HepG2 (cell line): ENCODE results near the gene KRTDAP. TPM values are rescaled to one million over a fixed set of nuclear protein-coding genes. Genes with fewer than 3 reads are reported as not detected.

ENCODE experiments used
- FOXO1 ChIP-seq: sonication (generic); formaldehyde crosslinking; IDR thresholded peaks from 2 replicates; pipeline ENCODE4 v1.4.0; 2020; ENCODE audit warnings: missing genetic modification reagents
- IKZF4 ChIP-seq: sonication (generic); formaldehyde crosslinking; IDR thresholded peaks from 2 replicates; pipeline ENCODE4 v1.5.1; 2020; ENCODE audit warnings: borderline replicate concordance, mild to moderate bottlenecking, low read depth, missing genetic modification reagents; ENCODE audit errors: not compliant biosample characterization
- JUNB ChIP-seq: sonication (generic); formaldehyde crosslinking; IDR thresholded peaks from 2 replicates; pipeline ENCODE4 v1.8.0; 2022; ENCODE audit warnings: missing genetic modification reagents, mild to moderate bottlenecking, borderline replicate concordance
- MIER2 ChIP-seq: IDR thresholded peaks from 2 replicates; pipeline ENCODE4 v1.6.1; 2016; ENCODE audit warnings: missing biosample characterization, missing genetic modification reagents
- POLR2AphosphoS5 ChIP-seq: IDR thresholded peaks from 2 replicates; pipeline ENCODE4 v1.6.1; 2012; ENCODE audit warnings: low read depth, low read length
- PTBP1 ChIP-seq: fragments of 200-400 bp; formaldehyde crosslinking; IDR thresholded peaks from 2 replicates; pipeline ENCODE4 v1.6.1; 2018; ENCODE audit warnings: low read length, low read depth; ENCODE audit not compliant: poor library complexity, severe bottlenecking
- ZBTB2 ChIP-seq: sonication (generic); formaldehyde crosslinking; IDR thresholded peaks from 2 replicates; pipeline ENCODE4 v1.8.0; 2022; ENCODE audit warnings: low read depth, missing genetic modification reagents
- ZMYM2 ChIP-seq: sonication (generic); formaldehyde crosslinking; IDR thresholded peaks from 2 replicates; pipeline ENCODE4 v1.8.0; 2022; ENCODE audit warnings: mild to moderate bottlenecking, missing genetic modification reagents
- ZNF530 ChIP-seq: sonication (generic); formaldehyde crosslinking; IDR thresholded peaks from 2 replicates; pipeline ENCODE4 v1.5.0; 2020; ENCODE audit warnings: low read depth, mild to moderate bottlenecking, missing genetic modification reagents
- ZNF883 ChIP-seq: sonication (generic); formaldehyde crosslinking; IDR thresholded peaks from 2 replicates; pipeline ENCODE4 v1.5.1; 2020; ENCODE audit warnings: mild to moderate bottlenecking, missing genetic modification reagents; ENCODE audit errors: not compliant biosample characterization
- ZSCAN21 ChIP-seq: sonication (generic); formaldehyde crosslinking; IDR thresholded peaks from 2 replicates; pipeline ENCODE4 v1.8.0; 2022; ENCODE audit warnings: mild to moderate bottlenecking, missing genetic modification reagents, moderate library complexity, borderline replicate concordance
- ZZZ3 ChIP-seq: sonication (generic); formaldehyde crosslinking; IDR thresholded peaks from 2 replicates; pipeline ENCODE4 v1.4.0; 2020; ENCODE audit warnings: missing genetic modification reagents, mild to moderate bottlenecking, borderline replicate concordance
- polyA plus RNA-seq, 8 experiments: library from polyadenylated mRNA; depleted of rRNA in 3 of 8; stranded (reverse) in 7 of 8; unstranded in 1 of 8; fragments of >200 nt; fragmentation: Illumina TruSeq in 4 of 8; extraction: Trizol in 4 of 8; gene quantifications; 2 replicates each; pipeline versions ENCODE4 v1.2.1 to v1.2.3, GENCODE V29; 2011 to 2016; ENCODE audit warnings: low read depth in 4 of 8, missing spikeins in 1 of 8, mixed read lengths in 1 of 8; ENCODE audit not compliant: insufficient read depth in 1 of 8
- total RNA-seq, 5 experiments: library from RNA; depleted of rRNA; stranded (reverse); fragments of >200 nt; fragmentation: Illumina TruSeq; extraction: Trizol; gene quantifications; 2 replicates each; pipeline ENCODE4 v1.2.3, GENCODE V29; 2016; ENCODE audit warnings: low read depth in 1 of 5
- TF ChIP-seq, protein P1 (sequence below): sonication (generic); formaldehyde crosslinking; IDR thresholded peaks from 2 replicates; pipeline ENCODE4 v1.5.1; 2020; ENCODE audit warnings: mild to moderate bottlenecking, missing genetic modification reagents, moderate library complexity
- TF ChIP-seq, protein P2 (sequence below): sonication (generic); formaldehyde crosslinking; IDR thresholded peaks from 2 replicates; pipeline ENCODE4 v1.4.0; 2020; ENCODE audit warnings: mild to moderate bottlenecking, missing genetic modification reagents
- TF ChIP-seq, protein P3 (sequence below): sonication (generic); formaldehyde crosslinking; conservative IDR thresholded peaks from 2 replicates; pipeline ENCODE4 v1.4.0; 2020; ENCODE audit warnings: missing genetic modification reagents
- TF ChIP-seq, protein P4 (sequence below): sonication (generic); formaldehyde crosslinking; IDR thresholded peaks from 2 replicates; pipeline ENCODE4 v1.4.0; 2020; ENCODE audit warnings: mild to moderate bottlenecking, missing genetic modification reagents

KRTDAP gene
- total and polyA plus RNA-seq, 2 of the 13 experiments (the other 11 are each of a cell fraction or from before 2014, with no cell fraction given) = 0.86 to 1.5 TPM

DNA sequence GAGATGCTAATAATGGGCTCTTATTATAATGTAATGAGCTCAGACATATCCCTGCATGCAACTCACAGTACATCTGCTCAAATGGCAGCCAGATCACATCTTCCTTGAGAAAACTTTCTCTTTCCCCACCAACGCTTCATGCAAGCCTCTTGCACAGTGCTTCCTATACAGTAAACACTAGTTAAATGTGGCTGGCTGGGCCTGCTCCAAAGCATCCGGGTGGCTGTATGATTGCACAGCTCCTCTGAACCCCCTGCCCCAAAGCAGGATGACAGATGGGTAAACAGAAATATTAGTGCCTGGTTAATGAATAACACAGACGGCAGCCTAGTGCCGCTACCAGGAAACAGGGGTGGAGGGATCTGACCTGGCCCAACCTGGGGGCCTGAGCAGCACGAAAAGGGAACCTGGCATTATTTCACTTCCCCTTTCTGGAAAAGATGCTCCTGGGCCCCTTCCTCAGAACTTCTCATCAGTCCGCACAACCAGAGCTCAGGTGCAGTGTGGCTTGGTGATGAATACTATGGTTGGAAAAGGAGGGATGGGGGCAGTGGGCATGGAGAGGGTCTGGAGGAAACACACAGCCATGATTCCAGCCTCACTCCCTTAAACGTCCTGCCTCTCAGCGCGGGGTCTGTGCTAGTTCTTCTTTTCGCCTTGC, 31.4 kb downstream of the KRTDAP start (continued):
- TF ChIP-seq, protein P1, sequence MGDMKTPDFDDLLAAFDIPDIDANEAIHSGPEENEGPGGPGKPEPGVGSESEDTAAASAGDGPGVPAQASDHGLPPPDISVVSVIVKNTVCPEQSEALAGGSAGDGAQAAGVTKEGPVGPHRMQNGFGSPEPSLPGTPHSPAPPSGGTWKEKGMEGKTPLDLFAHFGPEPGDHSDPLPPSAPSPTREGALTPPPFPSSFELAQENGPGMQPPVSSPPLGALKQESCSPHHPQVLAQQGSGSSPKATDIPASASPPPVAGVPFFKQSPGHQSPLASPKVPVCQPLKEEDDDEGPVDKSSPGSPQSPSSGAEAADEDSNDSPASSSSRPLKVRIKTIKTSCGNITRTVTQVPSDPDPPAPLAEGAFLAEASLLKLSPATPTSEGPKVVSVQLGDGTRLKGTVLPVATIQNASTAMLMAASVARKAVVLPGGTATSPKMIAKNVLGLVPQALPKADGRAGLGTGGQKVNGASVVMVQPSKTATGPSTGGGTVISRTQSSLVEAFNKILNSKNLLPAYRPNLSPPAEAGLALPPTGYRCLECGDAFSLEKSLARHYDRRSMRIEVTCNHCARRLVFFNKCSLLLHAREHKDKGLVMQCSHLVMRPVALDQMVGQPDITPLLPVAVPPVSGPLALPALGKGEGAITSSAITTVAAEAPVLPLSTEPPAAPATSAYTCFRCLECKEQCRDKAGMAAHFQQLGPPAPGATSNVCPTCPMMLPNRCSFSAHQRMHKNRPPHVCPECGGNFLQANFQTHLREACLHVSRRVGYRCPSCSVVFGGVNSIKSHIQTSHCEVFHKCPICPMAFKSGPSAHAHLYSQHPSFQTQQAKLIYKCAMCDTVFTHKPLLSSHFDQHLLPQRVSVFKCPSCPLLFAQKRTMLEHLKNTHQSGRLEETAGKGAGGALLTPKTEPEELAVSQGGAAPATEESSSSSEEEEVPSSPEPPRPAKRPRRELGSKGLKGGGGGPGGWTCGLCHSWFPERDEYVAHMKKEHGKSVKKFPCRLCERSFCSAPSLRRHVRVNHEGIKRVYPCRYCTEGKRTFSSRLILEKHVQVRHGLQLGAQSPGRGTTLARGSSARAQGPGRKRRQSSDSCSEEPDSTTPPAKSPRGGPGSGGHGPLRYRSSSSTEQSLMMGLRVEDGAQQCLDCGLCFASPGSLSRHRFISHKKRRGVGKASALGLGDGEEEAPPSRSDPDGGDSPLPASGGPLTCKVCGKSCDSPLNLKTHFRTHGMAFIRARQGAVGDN (CRISPR knock-in tag) = 0 out of 2 replicates have a peak, but pooled peaks have one; percentile 45
- TF ChIP-seq ZMYM2 (CRISPR knock-in tag) = no peak
- TF ChIP-seq MIER2 = no peak
- TF ChIP-seq ZBTB2 (CRISPR knock-in tag) = no peak; the same call in 1 of the 2 replicates
- TF ChIP-seq, protein P2, sequence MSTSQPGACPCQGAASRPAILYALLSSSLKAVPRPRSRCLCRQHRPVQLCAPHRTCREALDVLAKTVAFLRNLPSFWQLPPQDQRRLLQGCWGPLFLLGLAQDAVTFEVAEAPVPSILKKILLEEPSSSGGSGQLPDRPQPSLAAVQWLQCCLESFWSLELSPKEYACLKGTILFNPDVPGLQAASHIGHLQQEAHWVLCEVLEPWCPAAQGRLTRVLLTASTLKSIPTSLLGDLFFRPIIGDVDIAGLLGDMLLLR = no peak
- TF ChIP-seq JUNB (CRISPR knock-in tag) = no peak
- no peak for TF ChIP-seq ZSCAN21 (CRISPR knock-in tag)
- TF ChIP-seq ZNF883 (CRISPR knock-in tag) = no peak
- TF ChIP-seq ZZZ3 (CRISPR knock-in tag) = no peak
- no peak for TF ChIP-seq PTBP1
- TF ChIP-seq, protein P3, sequence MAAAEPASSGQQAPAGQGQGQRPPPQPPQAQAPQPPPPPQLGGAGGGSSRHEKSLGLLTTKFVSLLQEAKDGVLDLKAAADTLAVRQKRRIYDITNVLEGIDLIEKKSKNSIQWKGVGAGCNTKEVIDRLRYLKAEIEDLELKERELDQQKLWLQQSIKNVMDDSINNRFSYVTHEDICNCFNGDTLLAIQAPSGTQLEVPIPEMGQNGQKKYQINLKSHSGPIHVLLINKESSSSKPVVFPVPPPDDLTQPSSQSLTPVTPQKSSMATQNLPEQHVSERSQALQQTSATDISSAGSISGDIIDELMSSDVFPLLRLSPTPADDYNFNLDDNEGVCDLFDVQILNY (CRISPR knock-in tag) = no peak
- no peak for TF ChIP-seq ZNF530 (CRISPR knock-in tag)
- TF ChIP-seq IKZF4 = no peak
- peak; percentile 56 for TF ChIP-seq POLR2AphosphoS5
- peak; percentile 89 for TF ChIP-seq FOXO1
- TF ChIP-seq, protein P4, sequence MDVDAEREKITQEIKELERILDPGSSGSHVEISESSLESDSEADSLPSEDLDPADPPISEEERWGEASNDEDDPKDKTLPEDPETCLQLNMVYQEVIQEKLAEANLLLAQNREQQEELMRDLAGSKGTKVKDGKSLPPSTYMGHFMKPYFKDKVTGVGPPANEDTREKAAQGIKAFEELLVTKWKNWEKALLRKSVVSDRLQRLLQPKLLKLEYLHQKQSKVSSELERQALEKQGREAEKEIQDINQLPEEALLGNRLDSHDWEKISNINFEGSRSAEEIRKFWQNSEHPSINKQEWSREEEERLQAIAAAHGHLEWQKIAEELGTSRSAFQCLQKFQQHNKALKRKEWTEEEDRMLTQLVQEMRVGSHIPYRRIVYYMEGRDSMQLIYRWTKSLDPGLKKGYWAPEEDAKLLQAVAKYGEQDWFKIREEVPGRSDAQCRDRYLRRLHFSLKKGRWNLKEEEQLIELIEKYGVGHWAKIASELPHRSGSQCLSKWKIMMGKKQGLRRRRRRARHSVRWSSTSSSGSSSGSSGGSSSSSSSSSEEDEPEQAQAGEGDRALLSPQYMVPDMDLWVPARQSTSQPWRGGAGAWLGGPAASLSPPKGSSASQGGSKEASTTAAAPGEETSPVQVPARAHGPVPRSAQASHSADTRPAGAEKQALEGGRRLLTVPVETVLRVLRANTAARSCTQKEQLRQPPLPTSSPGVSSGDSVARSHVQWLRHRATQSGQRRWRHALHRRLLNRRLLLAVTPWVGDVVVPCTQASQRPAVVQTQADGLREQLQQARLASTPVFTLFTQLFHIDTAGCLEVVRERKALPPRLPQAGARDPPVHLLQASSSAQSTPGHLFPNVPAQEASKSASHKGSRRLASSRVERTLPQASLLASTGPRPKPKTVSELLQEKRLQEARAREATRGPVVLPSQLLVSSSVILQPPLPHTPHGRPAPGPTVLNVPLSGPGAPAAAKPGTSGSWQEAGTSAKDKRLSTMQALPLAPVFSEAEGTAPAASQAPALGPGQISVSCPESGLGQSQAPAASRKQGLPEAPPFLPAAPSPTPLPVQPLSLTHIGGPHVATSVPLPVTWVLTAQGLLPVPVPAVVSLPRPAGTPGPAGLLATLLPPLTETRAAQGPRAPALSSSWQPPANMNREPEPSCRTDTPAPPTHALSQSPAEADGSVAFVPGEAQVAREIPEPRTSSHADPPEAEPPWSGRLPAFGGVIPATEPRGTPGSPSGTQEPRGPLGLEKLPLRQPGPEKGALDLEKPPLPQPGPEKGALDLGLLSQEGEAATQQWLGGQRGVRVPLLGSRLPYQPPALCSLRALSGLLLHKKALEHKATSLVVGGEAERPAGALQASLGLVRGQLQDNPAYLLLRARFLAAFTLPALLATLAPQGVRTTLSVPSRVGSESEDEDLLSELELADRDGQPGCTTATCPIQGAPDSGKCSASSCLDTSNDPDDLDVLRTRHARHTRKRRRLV (CRISPR knock-in tag) = no peak
